Fibroblast of pulmonary artery (primary cell): Measurements from ENCODE around the gene NECAB2.

ENCODE experiments used
- DNase-seq: peaks from one replicate; pipeline ENCODE4 v3.0.0-alpha.2; 2010; ENCODE audit warnings: low read depth
- H3K4me3 ChIP-seq: replicated peaks from 2 replicates; pipeline ENCODE4 v1.5.1; 2011; ENCODE audit warnings: low read depth, mild to moderate bottlenecking, control low read depth, low read length, moderate library complexity
- CTCF ChIP-seq: IDR thresholded peaks from 2 replicates; pipeline ENCODE4 v1.5.1; 2011; ENCODE audit warnings: mild to moderate bottlenecking, control low read depth, low read length, inconsistent platforms; ENCODE audit errors: missing control alignments

The NECAB2 gene

GRCh38 chr16:84024854-84025253, 56.8 kb downstream of the NECAB2 start:
- DNase-seq: peak; percentile 36
- TF ChIP-seq CTCF: no peak

GRCh38 chr16:84026606-84027005, 58.6 kb downstream of the NECAB2 start:
- no peak overlapping the region for H3K4me3 ChIP-seq
- DNase-seq: no peak
- TF ChIP-seq CTCF: no peak

More at GRCh38 chr16:84024854-84025253, 56.8 kb downstream of the NECAB2 start:
- H3K4me3 ChIP-seq: no peak overlapping the region

GRCh38 chr16:84027625-84028024, 59.6 kb downstream of the NECAB2 start:
- TF ChIP-seq CTCF: no peak
- no peak for DNase-seq
- no peak overlapping the region for H3K4me3 ChIP-seq

- no peak overlapping the region for H3K4me3 ChIP-seq
- no peak for TF ChIP-seq CTCF
- DNase-seq: no peak
Measured at GRCh38 chr16:84029297-84030047, 61.4 kb downstream of the NECAB2 start.

GRCh38 chr16:84031556-84031955, 63.5 kb downstream of the NECAB2 start:
- no peak for TF ChIP-seq CTCF
- no peak overlapping the region for H3K4me3 ChIP-seq
- DNase-seq: no peak

- no peak for TF ChIP-seq CTCF
- no peak for DNase-seq
- H3K4me3 ChIP-seq: no peak overlapping the region
Measured at GRCh38 chr16:84032458-84033178, 64.6 kb downstream of the NECAB2 start.
